COLO668 (cell line): ENCODE results near the gene MAL.
A peak's percentile ranks its signal among the peaks of the same experiment; 100 is the strongest.

ENCODE experiments used
- DNase-seq: peaks from one replicate; lab custom pipeline; 2025; ENCODE audit not compliant: unreplicated experiment; lab: John Stamatoyannopoulos, UW

MAL gene

GRCh38 chr2:95047629-95048510, 22.4 kb downstream of the MAL start:
- peak; percentile 82 for DNase-seq

- DNase-seq: no peak
Observed at GRCh38 chr2:95048825-95049682, 23.5 kb downstream of the MAL start.

- DNase-seq: no peak
Observed at GRCh38 chr2:95049683-95049955, 24.1 kb downstream of the MAL start.

- no peak for DNase-seq
Observed at GRCh38 chr2:95049961-95050360, 24.5 kb downstream of the MAL start.

- no peak for DNase-seq
Observed at GRCh38 chr2:95050385-95051300, 25.1 kb downstream of the MAL start.

GRCh38 chr2:95051626-95052025, 26.1 kb downstream of the MAL start:
- no peak for DNase-seq

- peak; percentile 40 for DNase-seq
Observed at GRCh38 chr2:95052307-95052706, 26.8 kb downstream of the MAL start.

- DNase-seq: no peak
Observed at GRCh38 chr2:95052804-95053479, 27.4 kb downstream of the MAL start.

- no peak for DNase-seq
Observed at GRCh38 chr2:95053543-95053942, 28.0 kb downstream of the MAL start.

GRCh38 chr2:95054016-95054415, 28.5 kb downstream of the MAL start:
- no peak for DNase-seq

GRCh38 chr2:95055262-95055661, 29.8 kb downstream of the MAL start:
- DNase-seq: no peak

- no peak for DNase-seq
Observed at GRCh38 chr2:95056044-95056443, 30.5 kb downstream of the MAL start.

- no peak for DNase-seq
Observed at GRCh38 chr2:95056461-95057459, 31.3 kb downstream of the MAL start.

- DNase-seq: no peak
Observed at GRCh38 chr2:95057535-95058370, 32.2 kb downstream of the MAL start.

GRCh38 chr2:95058466-95058988, 33.0 kb downstream of the MAL start:
- DNase-seq: no peak

GRCh38 chr2:95058989-95059641, 33.6 kb downstream of the MAL start:
- no peak for DNase-seq

- no peak for DNase-seq
Observed at GRCh38 chr2:95059656-95060370, 34.3 kb downstream of the MAL start.
